OCI-LY7 (cell line): ENCODE results near the gene SHC2.

Experiments used
- CTCF ChIP-seq: fragments of 200-600 bp; sonication (generic); conservative IDR thresholded peaks from 2 replicates; pipeline ENCODE4 v1.5.1; 2014; ENCODE audit warnings: mild to moderate bottlenecking, antibody characterized with exemption, low read length, moderate library complexity, mixed read lengths
- EZH2phosphoT487 ChIP-seq: fragments of 200-600 bp; sonication (generic); IDR thresholded peaks from 2 replicates; pipeline ENCODE4 v1.6.1; 2018; ENCODE audit warnings: low read depth, borderline replicate concordance, mild to moderate bottlenecking, mixed run types, antibody characterized with exemption, low read length, moderate library complexity, mixed read lengths

DNA sequence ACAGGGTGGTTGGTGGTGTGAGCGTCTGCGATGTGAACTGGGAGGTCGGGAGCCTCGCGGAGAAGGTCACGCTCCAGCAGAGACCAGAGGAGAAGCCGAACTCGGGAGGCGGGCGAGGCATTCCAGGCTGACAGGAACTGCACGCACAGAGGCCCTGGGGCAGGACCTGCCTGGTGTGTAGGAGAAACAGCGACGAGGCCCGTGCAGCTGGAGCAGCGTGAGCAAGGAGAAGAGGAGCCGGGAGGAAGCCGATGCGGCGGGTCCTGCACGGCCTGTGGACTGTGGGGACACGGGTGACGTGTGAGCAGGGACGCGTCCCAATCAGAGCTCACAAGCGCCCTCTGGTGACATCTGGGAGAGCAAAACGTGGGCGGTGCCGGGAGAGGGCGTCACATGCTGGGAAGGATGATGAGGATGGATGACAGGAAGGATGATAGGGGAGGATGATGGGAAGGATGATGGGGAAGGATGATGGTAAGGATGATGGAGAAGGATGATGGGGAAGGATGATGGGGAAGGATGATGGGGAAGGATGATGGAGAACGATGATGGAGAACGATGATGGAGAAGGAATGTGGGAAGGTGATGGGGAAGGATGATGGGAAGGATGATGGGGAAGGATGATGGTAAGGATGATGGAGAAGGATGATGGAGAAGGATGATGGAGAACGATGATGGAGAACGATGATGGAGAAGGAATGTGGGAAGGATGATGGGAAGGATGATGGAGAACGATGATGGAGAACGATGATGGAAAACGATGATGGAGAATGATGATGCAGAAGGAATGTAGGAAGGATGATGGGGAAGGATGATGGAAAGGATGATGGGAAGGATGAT is 19.4 kb upstream of the SHC2 start:
- TF ChIP-seq CTCF, result peak; percentile 47
- no peak for TF ChIP-seq EZH2phosphoT487
